Heart right ventricle (tissue), 16 donors: ENCODE results near the gene TMTC2. TPM values are rescaled to one million over a fixed set of nuclear protein-coding genes. Genes with fewer than 3 reads are reported as not detected.
A peak's percentile ranks its signal among the peaks of the same experiment; 100 is the strongest.

Experiments used
- ATAC-seq, 8 donors: fragments of 200-7000 bp; cut with Tn5 transposase; one replicate each; pipeline ENCODE4 v1.9.1; 2020; ENCODE audit warnings: mild to moderate bottlenecking in 8 of 8, moderate library complexity in 8 of 8, moderate number of reproducible peaks in 1 of 8
- DNase-seq, 2 donors: peaks; one replicate each; pipeline ENCODE4 v3.0.0-alpha.2; 2020
- H3K27ac ChIP-seq, 10 donors: fragments of 200-600 bp; sonication (generic) in 2 of 10; one replicate each; pipeline versions ENCODE4 v1.5.0 to v1.8.0; 2020 to 2022; ENCODE audit warnings: mild to moderate bottlenecking in 3 of 10
- H3K27me3 ChIP-seq, 7 donors: fragments of 200-600 bp; one replicate each; pipeline ENCODE4 v1.8.0; 2021 to 2022; ENCODE audit warnings: mild to moderate bottlenecking in 2 of 7
- H3K36me3 ChIP-seq, 9 donors: fragments of 200-600 bp; sonication (generic) in 1 of 9; one replicate each; pipeline versions ENCODE4 v1.5.0 to v1.8.0; 2020 to 2022; ENCODE audit warnings: mild to moderate bottlenecking in 2 of 9
- H3K4me1 ChIP-seq, 9 donors: fragments of 200-600 bp; sonication (generic) in 1 of 9; one replicate each; pipeline versions ENCODE4 v1.5.0 to v1.8.0; 2020 to 2022; ENCODE audit warnings: mild to moderate bottlenecking in 4 of 9
- H3K4me3 ChIP-seq, 10 donors: fragments of 200-600 bp; sonication (generic) in 2 of 10; one replicate each; pipeline versions ENCODE4 v1.5.0 to v1.8.0; 2020 to 2022; ENCODE audit warnings: mild to moderate bottlenecking in 7 of 10, moderate library complexity in 2 of 10
- H3K9me3 ChIP-seq, 11 donors: fragments of 200-600 bp in 10 of 11; sonication (generic) in 2 of 11; one replicate each; pipeline versions ENCODE4 v1.5.0 to v1.8.0; 2013 to 2022; ENCODE audit warnings: mild to moderate bottlenecking in 2 of 11, control low read depth in 1 of 11, moderate library complexity in 1 of 11
- WGBS, 2 donors: extraction: QIAGEN DNeasy Blood & Tissue Kit; methylation state at CpG; one replicate each; pipeline ENCODE4 v1.1.7; 2013; ENCODE audit warnings: inconsistent platforms in 1 of 2; 5-methylcytosine and 5-hydroxymethylcytosine counted together
- intact Hi-C, 10 donors: fragments of 100-400 bp; cut with DNase I; formaldehyde crosslinking; loops; one replicate each; pipeline versions ENCODE4 v1.11.1 to v1.14.2; 2022
- polyA plus RNA-seq, 2 donors: library from polyadenylated mRNA; stranded (reverse); fragments of 200-250 nt; gene quantifications; one replicate each; pipeline ENCODE4 v1.2.3, GENCODE V29; 2013
- total RNA-seq, 10 donors: library from RNA; stranded (reverse); fragmentation: NEBNext Ultra II Directional in 3 of 10; extraction: Animal tissue kit (Norgen Biotek cat#: 25700) in 3 of 10; gene quantifications; one replicate each; pipeline versions ENCODE4 v1.2.1 to v1.2.4, GENCODE V29; 2021 to 2023
- TF ChIP-seq, protein P1 (sequence below), 9 donors: fragments of 200-600 bp; sonication (generic) in 2 of 9; IDR thresholded peaks; one replicate each; pipeline versions ENCODE4 v1.5.0 to v1.8.0; 2021 to 2022; ENCODE audit warnings: antibody characterized with exemption in 9 of 9, mild to moderate bottlenecking in 5 of 9, moderate library complexity in 1 of 9
- donor health status: Arrhythmogenic right ventricular cardiomyopathy.
- donor health status: ischemic (EF 13 %, LVEDD 7.1; RV severe dilation, severe dysfunction).
- donor health status: healthy with polysubstance abuse.
- donor health status: DM: no; HTN: yes; CAD: no.
- donor health status: DM: no; HTN: no; CAD: no.
- donor health status: ischemic (EF 25% LVEDD 6.9; RV normal size, moderate dysfunction).
- donor health status: ischemic (EF 25% LVEDD 5.7; RV mildly dilated, moderate dysfunction).
- donor health status: healthy.
- donor health status: DM: yes; HTN: yes; CAD: no.
- donor health status: Ischemic cardiomyopathy.
- donor health status: ischemic (EF 35%, LVEDD 5.7; RV mildly dilated, moderate dysfunction).
- donor health status: nonischemic (EF 11% LVEDD 7.7; RV severe dilation, severe dysfunction).
- donor health status: DM: yes; HTN: yes; CAD: no.
- donor health status: PGD.
- donor health status: ischemic (EF 29% LVEDD 5.4; RV normal size, mild dysfunction).
- donor health status: nonischemic (EF 23%, LVEDD 6.1; RV moderate dilation, normal function).

The TMTC2 gene
- total and polyA plus RNA-seq, 12 donors, result 1.6 to 4.4 (median 2.6) TPM

GRCh38 chr12:83140135-83140534 lies 453.4 kb downstream of the TMTC2 start:
- 96 to 97% methylated on average over 18 of the region's 18 CpGs for WGBS, 2 donors
- peak in 1 of 8 donors; percentile 64 for ATAC-seq
- DNase-seq, result no peak

DNA sequence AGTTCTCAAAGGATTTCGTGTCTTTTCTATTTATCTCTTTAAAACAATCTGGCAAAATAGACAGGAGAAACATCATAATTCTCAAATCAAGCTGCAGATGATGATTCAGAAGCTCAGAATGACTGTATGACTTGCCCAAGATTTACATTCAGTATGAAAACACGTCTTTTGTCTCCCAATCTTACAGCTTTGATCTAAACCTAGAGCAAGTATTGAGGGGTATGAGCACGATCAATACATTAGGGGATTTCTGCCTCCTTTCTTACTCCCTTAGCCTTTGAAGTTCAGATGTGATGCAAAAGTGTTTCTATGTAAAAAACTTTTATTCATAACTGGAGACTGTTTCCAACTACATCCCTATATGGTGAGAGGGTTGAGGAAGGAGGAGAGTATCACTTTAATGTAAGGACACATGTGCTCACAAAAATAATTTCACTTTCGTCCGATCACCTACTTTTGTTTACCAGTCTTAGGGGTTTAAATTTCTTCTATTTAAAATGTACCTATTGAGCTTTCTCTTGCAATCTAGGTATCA lies 454.8 kb downstream of the TMTC2 start:
- TF ChIP-seq, protein P1, sequence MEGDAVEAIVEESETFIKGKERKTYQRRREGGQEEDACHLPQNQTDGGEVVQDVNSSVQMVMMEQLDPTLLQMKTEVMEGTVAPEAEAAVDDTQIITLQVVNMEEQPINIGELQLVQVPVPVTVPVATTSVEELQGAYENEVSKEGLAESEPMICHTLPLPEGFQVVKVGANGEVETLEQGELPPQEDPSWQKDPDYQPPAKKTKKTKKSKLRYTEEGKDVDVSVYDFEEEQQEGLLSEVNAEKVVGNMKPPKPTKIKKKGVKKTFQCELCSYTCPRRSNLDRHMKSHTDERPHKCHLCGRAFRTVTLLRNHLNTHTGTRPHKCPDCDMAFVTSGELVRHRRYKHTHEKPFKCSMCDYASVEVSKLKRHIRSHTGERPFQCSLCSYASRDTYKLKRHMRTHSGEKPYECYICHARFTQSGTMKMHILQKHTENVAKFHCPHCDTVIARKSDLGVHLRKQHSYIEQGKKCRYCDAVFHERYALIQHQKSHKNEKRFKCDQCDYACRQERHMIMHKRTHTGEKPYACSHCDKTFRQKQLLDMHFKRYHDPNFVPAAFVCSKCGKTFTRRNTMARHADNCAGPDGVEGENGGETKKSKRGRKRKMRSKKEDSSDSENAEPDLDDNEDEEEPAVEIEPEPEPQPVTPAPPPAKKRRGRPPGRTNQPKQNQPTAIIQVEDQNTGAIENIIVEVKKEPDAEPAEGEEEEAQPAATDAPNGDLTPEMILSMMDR (IDR thresholded peaks at IDR 0.05), result no peak
- intact Hi-C loops, result no loop called here
- H3K4me1 ChIP-seq, result peaks cover 0 to 8% (median 4%) of the 10 kb centered on the region in 9 donors
- peaks cover 0 to 15% (median 2%) of the 10 kb centered on the region in 11 donors for H3K9me3 ChIP-seq
- WGBS, 2 donors, result 91% methylated on average over 5 of the region's 5 CpGs
- no peaks in the 10 kb centered on the region for H3K36me3 ChIP-seq
- DNase-seq, result no peak
- no peak overlapping the region for H3K4me3 ChIP-seq
- ATAC-seq, result no peak
- no peak overlapping the region for H3K27ac ChIP-seq
- no peaks in the 10 kb centered on the region for H3K27me3 ChIP-seq

More at GRCh38 chr12:83140135-83140534, 453.4 kb downstream of the TMTC2 start:
- TF ChIP-seq, protein P1 (IDR thresholded peaks at IDR 0.05), result no peak
- intact Hi-C loops, result no loop called here
- Histone ChIP-seq H3K36me3 (no peaks in the 10 kb centered on the region), H3K27me3 (no peaks in the 10 kb centered on the region), H3K4me3 (no peak overlapping the region), H3K27ac (no peak overlapping the region), H3K9me3 (peaks cover 0 to 15% (median 2%) of the 10 kb centered on the region in 11 donors), H3K4me1 (peaks cover 0 to 5% (median under 1%) of the 10 kb centered on the region in 9 donors)

- WGBS, 2 donors, result 42 to 56% methylated on average over 6 of the region's 6 CpGs
- ATAC-seq, result peak in 3 of 8 donors; percentile 25 to 49 (median 49)
- intact Hi-C loops, result no loop called here
- Histone ChIP-seq H3K4me1 (peaks cover 0 to 8% (median 4%) of the 10 kb centered on the region in 9 donors), H3K36me3 (no peaks in the 10 kb centered on the region), H3K27ac (no peak overlapping the region), H3K4me3 (no peak overlapping the region), H3K9me3 (peaks cover 0 to 15% (median 2%) of the 10 kb centered on the region in 11 donors), H3K27me3 (no peaks in the 10 kb centered on the region)
- no peak for DNase-seq
- TF ChIP-seq, protein P1 (IDR thresholded peaks at IDR 0.05), result no peak
Observed at GRCh38 chr12:83142914-83143313, 456.2 kb downstream of the TMTC2 start.

- TF ChIP-seq, protein P1 (IDR thresholded peaks at IDR 0.05), result no peak
- Histone ChIP-seq H3K36me3 (no peaks in the 10 kb centered on the region), H3K9me3 (peaks cover 0 to 15% (median 2%) of the 10 kb centered on the region in 11 donors), H3K4me1 (peaks cover 0 to 8% (median 4%) of the 10 kb centered on the region in 9 donors), H3K27ac (no peak overlapping the region), H3K4me3 (no peak overlapping the region), H3K27me3 (no peaks in the 10 kb centered on the region)
- ATAC-seq, result no peak
- intact Hi-C loops, result no loop called here
- 82 to 87% methylated on average over 1 of the region's 1 CpG for WGBS, 2 donors
- DNase-seq, result no peak
Observed at GRCh38 chr12:83143950-83144349, 457.2 kb downstream of the TMTC2 start.
